ENCODE measurements around the gene SIAH3.

GRCh38 chr13:45779901-45780300 lies 71.7 kb downstream of the SIAH3 start:
- TF ChIP-seq EZH2phosphoT487 (conservative IDR thresholded peaks at IDR 0.05; ENCODE audit: low read length) (no peak), CTCF (IDR thresholded peaks at IDR 0.05; ENCODE audit: insufficient read depth, low read length, poor library complexity, severe bottlenecking) (no peak)

Measured in SU-DHL-6 (cell line).